T-helper 2 cell treated with Interferon-gamma antibody and Interleukin-4, amounts not matched to agents 100 ng/mL and 5 ng/mL, for 36 hours (primary cell): ENCODE results near the gene LIN37. TPM values are rescaled to one million over a fixed set of nuclear protein-coding genes. Genes with fewer than 3 reads are reported as not detected.

Experiments used
- total RNA-seq: library from RNA; stranded (reverse); gene quantifications from 2 replicates; pipeline ENCODE4 v1.2.3, GENCODE V29; 2022

The LIN37 gene
- total RNA-seq, 1 donor from 2014 or later = 15.2 TPM

Other genes starting within 250 kb of the LIN37 start
- gene DMKN, start 234.9 kb upstream of the LIN37 start, total RNA-seq = not detected in 2 replicates
- not detected in 2 replicates for gene SBSN, start 220.3 kb upstream of the LIN37 start, total RNA-seq
- not detected in 2 replicates for gene GAPDHS, start 215.1 kb upstream of the LIN37 start, total RNA-seq
- 54.8 and 58.6 TPM in 2 replicates for gene TMEM147, start 202.9 kb upstream of the LIN37 start, total RNA-seq
- not detected in 2 replicates for gene ATP4A, start 184.9 kb upstream of the LIN37 start, total RNA-seq
- gene PMIS2, start 162.4 kb upstream of the LIN37 start, total RNA-seq = not detected in 2 replicates
- gene HAUS5, start 135.8 kb upstream of the LIN37 start, total RNA-seq = 41.6 and 47.4 TPM in 2 replicates
- 96.5 and 109 TPM in 2 replicates for gene RBM42, start 119.5 kb upstream of the LIN37 start, total RNA-seq
- 0.80 and 1.3 TPM in 2 replicates for gene ETV2, start 106.8 kb upstream of the LIN37 start, total RNA-seq
- 489 and 495 TPM in 2 replicates for gene COX6B1, start 100.3 kb upstream of the LIN37 start, total RNA-seq
- 0.48 and 0.50 TPM in 2 replicates for gene UPK1A, start 82.1 kb upstream of the LIN37 start, total RNA-seq
- 55.9 and 57.1 TPM in 2 replicates for gene ZBTB32, start 44.0 kb upstream of the LIN37 start, total RNA-seq
- 60.0 and 62.6 TPM in 2 replicates for gene KMT2B, start 30.6 kb upstream of the LIN37 start, total RNA-seq
- 31.2 and 35.2 TPM in 2 replicates for gene IGFLR1, start 6.1 kb upstream of the LIN37 start, total RNA-seq
- gene U2AF1L4, start 3.2 kb upstream of the LIN37 start, total RNA-seq = 24.0 and 24.5 TPM in 2 replicates
- gene PSENEN, start 2.9 kb upstream of the LIN37 start, total RNA-seq = 42.0 and 45.5 TPM in 2 replicates
- gene HSPB6, start 8.5 kb downstream of the LIN37 start, total RNA-seq = not detected in 2 replicates
- gene PROSER3, start 9.6 kb downstream of the LIN37 start, total RNA-seq = 50.4 and 51.1 TPM in 2 replicates
- gene ARHGAP33, start 27.0 kb downstream of the LIN37 start, total RNA-seq = 67.1 and 72.6 TPM in 2 replicates
- gene PRODH2, start 64.3 kb downstream of the LIN37 start, total RNA-seq = not detected in 2 replicates
- gene NPHS1, start 103.9 kb downstream of the LIN37 start, total RNA-seq = not detected in 2 replicates
- 0.20 and 0.25 TPM in 2 replicates for gene KIRREL2, start 108.3 kb downstream of the LIN37 start, total RNA-seq
- 0.86 and 2.0 TPM in 2 replicates for gene APLP1, start 120.0 kb downstream of the LIN37 start, total RNA-seq
- 42.7 and 43.0 TPM in 2 replicates for gene NFKBID, start 152.0 kb downstream of the LIN37 start, total RNA-seq
- 93.1 and 96.2 TPM in 2 replicates for gene HCST, start 154.0 kb downstream of the LIN37 start, total RNA-seq
- 0.52 TPM in 1 of 2 replicates, not detected in the other for gene TYROBP, start 159.7 kb downstream of the LIN37 start, total RNA-seq
- 9.7 and 11.4 TPM in 2 replicates for gene LRFN3, start 187.8 kb downstream of the LIN37 start, total RNA-seq
- gene SDHAF1, start 246.6 kb downstream of the LIN37 start, total RNA-seq = 16.1 and 16.7 TPM in 2 replicates